GM08714 (cell line): ENCODE measurements around the gene C1QL1.

Experiments used
- H3K4me3 ChIP-seq: fragments of 200-500 bp; sonication (Bioruptor generic); 2 replicates; pipeline ENCODE4 v1.5.1; 2014; ENCODE audit warnings: mild to moderate bottlenecking, low read length, inconsistent platforms
- ZNF274 ChIP-seq: IDR thresholded peaks from 2 replicates; pipeline ENCODE4 v1.6.1; 2012; ENCODE audit warnings: mild to moderate bottlenecking, low read depth, low read length

Gene C1QL1

GRCh38 chr17:44960691-44961090 is 7.4 kb downstream of the C1QL1 start:
- H3K4me3 ChIP-seq = no peak overlapping the region
- no peak for TF ChIP-seq ZNF274

GRCh38 chr17:44959821-44960531 is 8.1 kb downstream of the C1QL1 start:
- no peak for TF ChIP-seq ZNF274

GRCh38 chr17:44956998-44957981 is 10.8 kb downstream of the C1QL1 start:
- no peak overlapping the region for H3K4me3 ChIP-seq
- TF ChIP-seq ZNF274 = no peak

More at GRCh38 chr17:44959821-44960531, 8.1 kb downstream of the C1QL1 start:
- no peak overlapping the region for H3K4me3 ChIP-seq

- no peak overlapping the region for H3K4me3 ChIP-seq
- no peak for TF ChIP-seq ZNF274
Measured at GRCh38 chr17:44955674-44956425, 12.3 kb downstream of the C1QL1 start.

- H3K4me3 ChIP-seq = no peak overlapping the region
- TF ChIP-seq ZNF274 = no peak
Measured at GRCh38 chr17:44952946-44953475, 15.1 kb downstream of the C1QL1 start.

- peak overlapping the region; percentile 65; the same call in 1 of the 2 replicates for H3K4me3 ChIP-seq
- no peak for TF ChIP-seq ZNF274
Measured at GRCh38 chr17:44948315-44948795, 19.7 kb downstream of the C1QL1 start.

GRCh38 chr17:44947461-44948314 is 20.4 kb downstream of the C1QL1 start, which contains the start of gene KIF18B:
KIF18B (minus strand) TSS chr17:44947773; CDS start chr17:44936344, 11,429 bp downstream.
- no peak for TF ChIP-seq ZNF274
- peak within 1 kb of the TSS; percentile 77 for H3K4me3 ChIP-seq

GRCh38 chr17:44945652-44946051 is 22.5 kb downstream of the C1QL1 start:
- peak overlapping the region; percentile 5; the same call in 1 of the 2 replicates for H3K4me3 ChIP-seq

- no peak overlapping the region for H3K4me3 ChIP-seq
- no peak for TF ChIP-seq ZNF274
Measured at GRCh38 chr17:44942456-44942855, 25.6 kb downstream of the C1QL1 start.

- TF ChIP-seq ZNF274 = no peak
- H3K4me3 ChIP-seq = no peak overlapping the region
Measured at GRCh38 chr17:44941712-44942331, 26.3 kb downstream of the C1QL1 start.

- H3K4me3 ChIP-seq = no peak overlapping the region
- TF ChIP-seq ZNF274 = no peak
Measured at GRCh38 chr17:44940768-44941167, 27.3 kb downstream of the C1QL1 start.

- no peak for TF ChIP-seq ZNF274
Measured at GRCh38 chr17:44940317-44940716, 27.8 kb downstream of the C1QL1 start.

More at GRCh38 chr17:44940317-44940716, 27.8 kb downstream of the C1QL1 start:
- no peak overlapping the region for H3K4me3 ChIP-seq
